GM12864 (cell line): ENCODE measurements around the gene NISCH.

Experiments
- DNase-seq: peaks from one replicate; pipeline ENCODE4 v3.0.0-alpha.2; 2011; ENCODE audit warnings: low read depth
- H3K4me3 ChIP-seq: 2 replicates; pipeline ENCODE4 v1.5.1; 2011; ENCODE audit warnings: mild to moderate bottlenecking, low read depth, low read length, control low read depth
- TF ChIP-seq, protein P1 (sequence below): IDR thresholded peaks from 2 replicates; pipeline ENCODE4 v1.5.1; 2011; ENCODE audit warnings: low read depth, mild to moderate bottlenecking, moderate library complexity, low read length, control low read depth, inconsistent platforms; ENCODE audit errors: missing control alignments

NISCH gene

DNA sequence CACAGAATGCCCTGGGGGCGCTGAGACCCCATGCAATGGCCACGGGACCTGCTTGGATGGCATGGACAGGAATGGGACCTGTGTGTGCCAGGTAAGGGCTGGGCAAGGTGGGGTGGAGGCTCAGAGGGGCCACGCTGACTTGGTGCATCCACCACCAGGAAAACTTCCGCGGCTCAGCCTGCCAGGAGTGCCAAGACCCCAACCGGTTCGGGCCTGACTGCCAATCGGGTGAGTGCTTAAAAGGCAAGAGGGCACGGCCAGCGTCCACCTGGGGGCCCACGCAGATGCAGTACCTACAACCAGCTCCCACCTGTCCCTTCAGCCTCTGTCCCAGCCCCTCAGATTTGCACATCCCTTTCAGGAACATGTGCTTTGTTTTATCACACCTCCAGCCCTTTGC, 46.6 kb downstream of the NISCH start:
- TF ChIP-seq, protein P1, sequence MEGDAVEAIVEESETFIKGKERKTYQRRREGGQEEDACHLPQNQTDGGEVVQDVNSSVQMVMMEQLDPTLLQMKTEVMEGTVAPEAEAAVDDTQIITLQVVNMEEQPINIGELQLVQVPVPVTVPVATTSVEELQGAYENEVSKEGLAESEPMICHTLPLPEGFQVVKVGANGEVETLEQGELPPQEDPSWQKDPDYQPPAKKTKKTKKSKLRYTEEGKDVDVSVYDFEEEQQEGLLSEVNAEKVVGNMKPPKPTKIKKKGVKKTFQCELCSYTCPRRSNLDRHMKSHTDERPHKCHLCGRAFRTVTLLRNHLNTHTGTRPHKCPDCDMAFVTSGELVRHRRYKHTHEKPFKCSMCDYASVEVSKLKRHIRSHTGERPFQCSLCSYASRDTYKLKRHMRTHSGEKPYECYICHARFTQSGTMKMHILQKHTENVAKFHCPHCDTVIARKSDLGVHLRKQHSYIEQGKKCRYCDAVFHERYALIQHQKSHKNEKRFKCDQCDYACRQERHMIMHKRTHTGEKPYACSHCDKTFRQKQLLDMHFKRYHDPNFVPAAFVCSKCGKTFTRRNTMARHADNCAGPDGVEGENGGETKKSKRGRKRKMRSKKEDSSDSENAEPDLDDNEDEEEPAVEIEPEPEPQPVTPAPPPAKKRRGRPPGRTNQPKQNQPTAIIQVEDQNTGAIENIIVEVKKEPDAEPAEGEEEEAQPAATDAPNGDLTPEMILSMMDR: no peak
- H3K4me3 ChIP-seq: no peak overlapping the region
- no peak for DNase-seq

DNA sequence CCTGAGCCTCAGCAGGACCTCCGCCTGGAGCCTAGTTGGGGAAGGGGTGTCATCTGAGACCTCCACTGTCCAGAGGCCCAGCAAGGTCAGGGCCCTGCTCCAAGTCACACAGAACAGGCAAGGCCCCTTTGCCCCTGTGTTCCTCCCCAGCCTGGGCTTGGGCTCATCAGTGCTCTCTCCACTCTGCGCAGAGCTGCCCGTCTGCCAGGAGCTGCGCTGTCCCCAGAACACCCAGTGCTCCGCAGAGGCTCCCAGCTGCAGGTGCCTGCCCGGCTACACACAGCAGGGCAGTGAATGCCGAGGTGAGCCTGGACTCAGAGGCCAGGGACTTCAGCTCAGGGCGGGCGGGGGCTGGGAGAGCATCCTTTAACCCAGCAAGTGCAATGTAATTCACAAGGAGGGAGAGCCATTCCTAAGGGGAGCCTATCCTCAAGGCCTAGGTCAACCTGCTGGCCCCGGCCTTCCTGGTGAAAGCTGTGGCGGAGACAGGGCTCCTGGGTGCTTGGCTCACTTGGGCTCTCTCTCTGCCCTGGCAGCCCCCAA, 47.5 kb downstream of the NISCH start:
- TF ChIP-seq, protein P1: no peak
- DNase-seq: no peak

DNA sequence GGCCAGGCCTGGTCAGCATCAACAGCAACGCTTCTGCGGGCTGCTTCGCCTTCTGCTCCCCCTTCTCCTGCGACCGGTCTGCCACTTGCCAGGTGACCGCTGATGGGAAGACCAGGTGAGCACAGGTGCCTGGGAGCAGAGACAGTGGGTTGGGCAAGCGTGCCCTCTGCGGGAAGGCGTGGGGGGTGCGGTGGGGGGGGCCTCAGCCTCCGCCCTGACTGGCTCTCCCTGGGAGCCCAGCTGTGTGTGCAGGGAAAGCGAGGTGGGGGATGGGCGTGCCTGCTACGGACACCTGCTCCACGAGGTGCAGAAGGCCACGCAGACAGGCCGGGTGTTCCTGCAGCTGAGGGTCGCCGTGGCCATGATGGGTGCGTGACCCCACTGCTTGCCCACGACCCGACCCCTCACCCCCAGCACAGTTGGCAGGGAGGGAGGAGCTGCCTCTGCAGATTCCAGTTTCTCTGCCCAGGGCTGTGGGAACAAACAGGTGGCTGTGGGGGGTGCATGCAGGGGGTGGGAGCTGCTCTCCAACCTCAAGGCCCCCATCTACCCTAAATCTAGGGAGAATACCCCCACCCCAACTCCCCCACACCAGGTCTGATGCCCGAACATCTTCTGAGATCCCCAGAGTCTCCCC, 48.5 kb downstream of the NISCH start:
- TF ChIP-seq, protein P1: no peak
- no peak for DNase-seq

More for the DNA sequence above, 47.5 kb downstream of the NISCH start:
- no peak overlapping the region for H3K4me3 ChIP-seq

DNA sequence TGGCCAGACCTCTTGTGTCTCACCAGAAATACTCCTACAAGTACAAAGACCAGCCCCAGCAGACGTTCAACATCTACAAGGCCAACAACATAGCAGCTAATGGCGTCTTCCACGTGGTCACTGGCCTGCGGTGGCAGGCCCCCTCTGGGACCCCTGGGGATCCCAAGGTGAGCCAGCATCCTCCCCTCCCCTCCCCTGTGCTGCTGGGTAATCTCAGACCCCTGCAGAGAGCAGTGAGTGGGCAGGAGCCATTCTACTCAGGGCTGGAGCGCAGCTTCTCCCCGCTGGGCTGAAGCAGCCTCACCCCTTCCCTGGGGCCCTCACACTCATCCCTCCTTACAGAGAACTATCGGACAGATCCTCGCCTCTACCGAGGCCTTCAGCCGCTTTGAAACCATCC, 49.6 kb downstream of the NISCH start:
- DNase-seq: no peak
- H3K4me3 ChIP-seq: no peak overlapping the region
- TF ChIP-seq, protein P1: no peak

More for the DNA sequence above, 48.5 kb downstream of the NISCH start:
- H3K4me3 ChIP-seq: no peak overlapping the region

DNA sequence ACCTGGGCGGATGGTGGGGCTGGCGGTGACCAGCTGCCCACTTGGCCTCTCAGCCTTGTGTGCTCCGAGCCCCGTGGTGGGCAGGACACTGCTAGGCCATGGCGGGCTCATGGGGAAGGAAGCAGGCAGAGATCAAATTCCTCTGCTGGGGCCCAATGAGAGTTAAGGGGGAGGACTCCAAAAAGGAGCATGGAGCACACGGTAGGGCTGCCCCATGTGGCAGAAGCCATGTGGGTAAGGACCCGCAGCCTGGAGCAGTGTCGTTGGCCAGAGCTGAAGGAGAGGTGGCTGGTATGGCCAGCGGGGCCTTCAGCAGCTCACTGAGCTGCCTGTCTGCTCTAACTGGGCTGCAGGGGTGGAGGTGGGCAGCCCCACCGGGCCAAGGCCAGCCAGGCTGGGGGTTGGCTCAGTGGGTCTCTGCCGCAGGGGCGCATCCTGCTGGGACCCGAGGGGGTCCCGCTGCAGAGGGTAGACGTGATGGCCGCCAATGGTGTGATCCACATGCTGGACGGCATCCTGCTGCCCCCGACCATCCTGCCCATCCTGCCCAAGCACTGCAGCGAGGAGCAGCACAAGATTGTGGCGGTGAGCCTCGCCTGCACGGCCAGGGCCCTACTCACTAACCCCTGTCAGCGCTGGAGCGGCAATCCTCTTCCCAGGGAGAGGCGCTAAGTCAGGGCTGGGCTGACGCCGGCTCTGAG, 51.0 kb downstream of the NISCH start:
- no peak for DNase-seq
- no peak overlapping the region for H3K4me3 ChIP-seq
- TF ChIP-seq, protein P1: no peak

DNA sequence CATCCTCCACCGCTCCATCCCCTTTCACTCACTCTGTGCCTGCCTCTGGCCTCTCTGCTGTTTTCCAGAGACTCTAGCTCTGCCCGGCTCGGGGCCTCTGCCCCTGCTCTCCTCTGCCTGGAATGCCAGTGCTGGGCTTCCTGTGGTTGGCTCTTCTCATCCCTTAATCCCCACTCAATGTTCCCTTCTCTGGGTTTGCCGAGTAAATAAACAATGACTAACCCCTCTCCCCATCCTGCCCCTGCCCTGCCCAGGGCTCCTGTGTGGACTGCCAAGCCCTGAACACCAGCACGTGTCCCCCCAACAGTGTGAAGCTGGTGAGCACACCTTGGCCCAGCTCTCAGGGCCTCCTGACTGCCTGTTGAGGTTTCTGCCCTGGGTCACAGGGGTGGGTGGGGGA, 52.0 kb downstream of the NISCH start:
- DNase-seq: no peak
- H3K4me3 ChIP-seq: no peak overlapping the region
- TF ChIP-seq, protein P1: no peak

DNA sequence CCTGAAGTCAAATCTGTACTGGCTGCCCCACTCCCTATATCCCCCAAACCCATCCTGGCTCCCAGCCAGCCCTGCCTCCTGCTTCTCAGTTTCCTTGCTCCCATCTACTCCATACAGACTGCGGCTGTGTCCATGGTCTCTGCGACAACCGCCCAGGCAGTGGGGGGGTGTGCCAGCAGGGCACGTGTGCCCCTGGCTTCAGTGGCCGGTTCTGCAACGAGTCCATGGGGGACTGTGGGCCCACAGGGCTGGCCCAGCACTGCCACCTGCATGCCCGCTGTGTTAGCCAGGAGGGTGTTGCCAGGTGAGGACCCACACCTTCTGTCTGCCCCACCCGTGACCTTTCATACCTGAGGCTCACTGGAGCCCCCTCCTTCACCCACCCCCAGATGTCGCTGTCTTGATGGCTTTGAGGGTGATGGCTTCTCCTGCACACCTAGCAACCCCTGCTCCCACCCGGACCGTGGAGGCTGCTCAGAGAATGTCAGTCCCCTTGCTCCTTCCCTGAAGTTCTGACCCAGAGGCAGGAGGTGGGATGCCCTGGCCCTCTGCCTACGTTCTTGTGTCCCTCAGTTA, 54.4 kb downstream of the NISCH start:
- TF ChIP-seq, protein P1: peak; percentile 31
- no peak overlapping the region for H3K4me3 ChIP-seq
- no peak for DNase-seq
